ENCODE results near the gene AIG1. TPM values are rescaled to one million over a fixed set of nuclear protein-coding genes. Genes with fewer than 3 reads are reported as not detected.
"Not testable (repeated sequence)": the region's sequence is repeated elsewhere in the genome, so short reads cannot be mapped to it uniquely, and the experiment has no call there.

The AIG1 gene
- total and polyA plus RNA-seq, 4 donors = 32.4 to 72.3 (median 49.3) TPM

DNA sequence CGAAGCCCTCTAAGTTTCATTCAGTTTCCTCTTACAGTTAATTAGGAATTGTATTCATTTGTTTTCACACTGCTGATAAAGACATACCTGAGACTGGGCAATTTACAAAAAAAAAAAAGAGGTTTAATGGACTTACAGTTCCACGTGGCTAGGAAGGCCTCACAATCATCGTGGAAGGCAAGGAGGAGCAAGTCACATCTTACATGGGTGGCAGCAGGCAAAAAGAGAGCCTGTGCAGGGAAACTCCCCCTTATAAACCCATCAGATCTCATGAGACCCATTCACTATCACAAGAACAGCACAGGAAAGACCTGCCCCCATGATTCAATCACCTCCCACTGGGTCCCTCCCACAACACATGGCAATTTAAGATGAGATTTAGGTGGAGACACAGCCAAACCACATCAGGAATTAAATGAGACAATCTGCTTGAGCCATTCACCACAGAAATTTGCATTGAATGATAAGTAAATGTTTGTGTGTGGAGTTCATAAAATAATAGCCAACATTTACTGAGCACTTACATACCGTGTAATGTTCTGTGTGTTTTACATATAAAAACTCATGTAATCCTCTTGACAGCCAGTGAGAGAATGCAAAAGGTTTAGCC lies 185.6 kb downstream of the AIG1 start:
- 89 to 96% methylated on average over 4 of the region's 4 CpGs for WGBS, 2 donors
- H3K36me3 ChIP-seq (ENCODE audit: control insufficient read depth in 1 of 2, insufficient read depth in 2 of 2, low read length in 1 of 2); intact Hi-C loops (cut with DNase I); H3K4me1 ChIP-seq (ENCODE audit: control insufficient read depth in 1 of 2, insufficient read depth in 2 of 2, low read length in 2 of 2); DNase-seq; H3K27ac ChIP-seq (ENCODE audit: low read depth in 1 of 2, low read length in 2 of 2); ATAC-seq (ENCODE audit: low FRiP score); H3K27me3 ChIP-seq (ENCODE audit: control insufficient read depth in 1 of 2, insufficient read depth in 2 of 2, low read length in 1 of 2); H3K9me3 ChIP-seq (ENCODE audit: control insufficient read depth, low read length); H3K4me3 ChIP-seq (ENCODE audit: low read length in 2 of 2): not testable (repeated sequence)

DNA sequence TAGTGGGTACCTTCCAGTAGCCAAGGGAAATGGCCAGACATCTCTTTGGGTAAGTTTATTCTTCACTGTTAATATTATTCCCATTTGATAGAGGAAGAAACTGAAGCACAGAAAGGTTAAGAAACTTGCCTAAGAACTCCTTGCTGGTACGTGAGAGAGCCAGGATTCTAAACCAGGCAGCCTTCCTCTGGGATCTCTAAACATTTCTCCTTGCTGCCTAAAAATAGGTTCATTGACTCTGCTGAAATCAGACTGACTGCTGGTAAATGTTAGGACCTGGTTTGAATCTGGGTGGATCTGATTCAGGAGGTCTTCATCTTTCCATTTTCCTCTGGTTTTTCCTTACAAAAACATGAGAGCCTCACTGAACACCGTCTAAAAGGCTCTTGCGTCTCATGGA lies 186.9 kb downstream of the AIG1 start:
- intact Hi-C loops (cut with DNase I) = no loop called here
- no peaks in the 10 kb centered on the region for H3K27me3 ChIP-seq (ENCODE audit: control insufficient read depth in 1 of 2, insufficient read depth in 2 of 2, low read length in 1 of 2)
- H3K4me3 ChIP-seq (ENCODE audit: low read length in 2 of 2) = no peak overlapping the region
- ATAC-seq (ENCODE audit: low FRiP score) (no peak), DNase-seq (no peak)
- no peaks in the 10 kb centered on the region for H3K36me3 ChIP-seq (ENCODE audit: control insufficient read depth in 1 of 2, insufficient read depth in 2 of 2, low read length in 1 of 2)
- WGBS, 2 donors = 34 to 39% methylated on average over 3 of the region's 3 CpGs
- peaks cover 2 to 4% of the 10 kb centered on the region in 2 donors for H3K4me1 ChIP-seq (ENCODE audit: control insufficient read depth in 1 of 2, insufficient read depth in 2 of 2, low read length in 2 of 2)
- H3K9me3 ChIP-seq (ENCODE audit: control insufficient read depth, low read length) = no peaks in the 10 kb centered on the region
- no peak overlapping the region for H3K27ac ChIP-seq (ENCODE audit: low read depth in 1 of 2, low read length in 2 of 2)

- Histone ChIP-seq H3K36me3 (ENCODE audit: control insufficient read depth in 1 of 2, insufficient read depth in 2 of 2, low read length in 1 of 2) (no peaks in the 10 kb centered on the region), H3K27me3 (ENCODE audit: control insufficient read depth in 1 of 2, insufficient read depth in 2 of 2, low read length in 1 of 2) (no peaks in the 10 kb centered on the region), H3K4me1 (ENCODE audit: control insufficient read depth in 1 of 2, insufficient read depth in 2 of 2, low read length in 2 of 2) (peaks cover 2 to 4% of the 10 kb centered on the region in 2 donors), H3K4me3 (ENCODE audit: low read length in 2 of 2) (no peak overlapping the region), H3K27ac (ENCODE audit: low read depth in 1 of 2, low read length in 2 of 2) (no peak overlapping the region), H3K9me3 (ENCODE audit: control insufficient read depth, low read length) (no peaks in the 10 kb centered on the region)
- 94 to 95% methylated on average over 4 of the region's 4 CpGs for WGBS, 2 donors
- intact Hi-C loops (cut with DNase I) = no loop called here
- ATAC-seq (ENCODE audit: low FRiP score) (no peak), DNase-seq (no peak)
Measured at GRCh38 chr6:143248359-143248758, 187.7 kb downstream of the AIG1 start.

- Histone ChIP-seq H3K9me3 (ENCODE audit: control insufficient read depth, low read length) (no peaks in the 10 kb centered on the region), H3K27ac (ENCODE audit: low read depth in 1 of 2, low read length in 2 of 2) (no peak overlapping the region), H3K4me1 (ENCODE audit: control insufficient read depth in 1 of 2, insufficient read depth in 2 of 2, low read length in 2 of 2) (peaks cover 2 to 4% of the 10 kb centered on the region in 2 donors), H3K36me3 (ENCODE audit: control insufficient read depth in 1 of 2, insufficient read depth in 2 of 2, low read length in 1 of 2) (no peaks in the 10 kb centered on the region), H3K4me3 (ENCODE audit: low read length in 2 of 2) (no peak overlapping the region), H3K27me3 (ENCODE audit: control insufficient read depth in 1 of 2, insufficient read depth in 2 of 2, low read length in 1 of 2) (no peaks in the 10 kb centered on the region)
- DNase-seq (no peak), ATAC-seq (ENCODE audit: low FRiP score) (no peak)
- WGBS, 2 donors = 72 to 86% methylated on average over 4 of the region's 4 CpGs
- intact Hi-C loops (cut with DNase I) = no loop called here
Measured at GRCh38 chr6:143251288-143251687, 190.6 kb downstream of the AIG1 start.

GRCh38 chr6:143252961-143253360 lies 192.3 kb downstream of the AIG1 start:
- 92 to 93% methylated on average over 6 of the region's 6 CpGs for WGBS, 2 donors
- no peaks in the 10 kb centered on the region for H3K4me1 ChIP-seq (ENCODE audit: control insufficient read depth in 1 of 2, insufficient read depth in 2 of 2, low read length in 2 of 2)
- DNase-seq = no peak

GRCh38 chr6:143253586-143253985 lies 192.9 kb downstream of the AIG1 start:
- Histone ChIP-seq H3K36me3 (ENCODE audit: control insufficient read depth in 1 of 2, insufficient read depth in 2 of 2, low read length in 1 of 2) (no peaks in the 10 kb centered on the region), H3K27me3 (ENCODE audit: control insufficient read depth in 1 of 2, insufficient read depth in 2 of 2, low read length in 1 of 2) (no peaks in the 10 kb centered on the region), H3K9me3 (ENCODE audit: control insufficient read depth, low read length) (no peaks in the 10 kb centered on the region), H3K4me3 (ENCODE audit: low read length in 2 of 2) (no peak overlapping the region), H3K4me1 (ENCODE audit: control insufficient read depth in 1 of 2, insufficient read depth in 2 of 2, low read length in 2 of 2) (no peaks in the 10 kb centered on the region), H3K27ac (ENCODE audit: low read depth in 1 of 2, low read length in 2 of 2) (no peak overlapping the region)
- no peak for ATAC-seq (ENCODE audit: low FRiP score)
- no peak for DNase-seq
- WGBS, 2 donors = 48 to 55% methylated on average over 4 of the region's 4 CpGs
- intact Hi-C loops (cut with DNase I) = no loop called here

More at GRCh38 chr6:143252961-143253360, 192.3 kb downstream of the AIG1 start:
- ATAC-seq (ENCODE audit: low FRiP score) = no peak
- intact Hi-C loops (cut with DNase I) = no loop called here
- H3K36me3 ChIP-seq (ENCODE audit: control insufficient read depth in 1 of 2, insufficient read depth in 2 of 2, low read length in 1 of 2) = no peaks in the 10 kb centered on the region
- H3K4me3 ChIP-seq (ENCODE audit: low read length in 2 of 2) = no peak overlapping the region
- H3K9me3 ChIP-seq (ENCODE audit: control insufficient read depth, low read length) = no peaks in the 10 kb centered on the region
- no peak overlapping the region for H3K27ac ChIP-seq (ENCODE audit: low read depth in 1 of 2, low read length in 2 of 2)
- no peaks in the 10 kb centered on the region for H3K27me3 ChIP-seq (ENCODE audit: control insufficient read depth in 1 of 2, insufficient read depth in 2 of 2, low read length in 1 of 2)

DNA sequence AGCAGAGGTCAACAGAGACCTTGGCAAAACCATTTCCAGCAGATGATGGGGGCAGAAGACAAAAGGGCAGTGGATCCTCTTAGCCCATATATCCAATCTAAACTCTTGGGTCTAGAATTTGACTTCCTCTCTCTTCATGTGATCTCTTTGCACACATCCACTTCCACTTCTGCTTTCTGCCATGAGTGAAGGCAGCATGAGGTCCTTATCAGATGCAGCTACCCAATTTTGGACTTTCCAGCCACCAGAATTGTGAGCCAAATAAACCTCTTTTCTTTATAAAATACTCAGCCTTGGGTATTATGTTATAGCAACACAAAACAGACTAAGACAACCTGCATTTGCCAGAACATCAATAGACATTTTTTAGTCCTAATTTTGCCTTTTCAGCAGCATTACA lies 198.3 kb downstream of the AIG1 start:
- no peak for DNase-seq
- ATAC-seq (ENCODE audit: low FRiP score) = no peak
- no peaks in the 10 kb centered on the region for H3K27me3 ChIP-seq (ENCODE audit: control insufficient read depth in 1 of 2, insufficient read depth in 2 of 2, low read length in 1 of 2)
- H3K27ac ChIP-seq (ENCODE audit: low read depth in 1 of 2, low read length in 2 of 2) = no peak overlapping the region
- no peaks in the 10 kb centered on the region for H3K36me3 ChIP-seq (ENCODE audit: control insufficient read depth in 1 of 2, insufficient read depth in 2 of 2, low read length in 1 of 2)
- H3K4me3 ChIP-seq (ENCODE audit: low read length in 2 of 2) = no peak overlapping the region
- intact Hi-C loops (cut with DNase I) = no loop called here
- H3K4me1 ChIP-seq (ENCODE audit: control insufficient read depth in 1 of 2, insufficient read depth in 2 of 2, low read length in 2 of 2) = no peaks in the 10 kb centered on the region
- H3K9me3 ChIP-seq (ENCODE audit: control insufficient read depth, low read length) = peaks cover 1% of the 10 kb centered on the region

DNA sequence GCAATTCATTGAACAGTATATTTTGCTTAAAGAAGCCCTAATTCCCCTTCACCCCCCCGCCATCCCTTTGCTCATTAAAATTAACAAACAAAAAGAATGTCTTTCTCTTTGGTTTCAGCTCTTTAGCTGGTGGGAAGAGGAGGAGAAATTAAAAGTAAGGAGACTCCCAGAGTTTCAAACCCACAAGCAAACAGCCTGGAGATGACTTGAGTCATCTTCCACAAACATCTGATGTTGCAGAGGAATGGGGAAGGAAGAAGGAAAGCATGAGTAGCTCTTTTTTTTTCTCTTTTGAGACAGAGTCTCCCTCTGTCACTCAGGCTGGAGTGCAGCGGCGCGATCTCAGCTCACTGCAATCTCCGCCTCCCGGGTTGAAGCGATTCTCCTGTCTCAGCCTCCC lies 200.2 kb downstream of the AIG1 start:
- 98 to 100% methylated on average over 7 of the region's 7 CpGs for WGBS, 2 donors
- H3K36me3 ChIP-seq (ENCODE audit: control insufficient read depth in 1 of 2, insufficient read depth in 2 of 2, low read length in 1 of 2) = no peaks in the 10 kb centered on the region
- peaks cover 1% of the 10 kb centered on the region for H3K9me3 ChIP-seq (ENCODE audit: control insufficient read depth, low read length)
- H3K27ac ChIP-seq (ENCODE audit: low read depth in 1 of 2, low read length in 2 of 2) = no peak overlapping the region
- DNase-seq = no peak
- no peaks in the 10 kb centered on the region for H3K4me1 ChIP-seq (ENCODE audit: control insufficient read depth in 1 of 2, insufficient read depth in 2 of 2, low read length in 2 of 2)
- ATAC-seq (ENCODE audit: low FRiP score) = no peak
- H3K27me3 ChIP-seq (ENCODE audit: control insufficient read depth in 1 of 2, insufficient read depth in 2 of 2, low read length in 1 of 2) = no peaks in the 10 kb centered on the region
- intact Hi-C loops (cut with DNase I) = no loop called here
- no peak overlapping the region for H3K4me3 ChIP-seq (ENCODE audit: low read length in 2 of 2)

GRCh38 chr6:143261899-143262436 lies 201.3 kb downstream of the AIG1 start:
- no peaks in the 10 kb centered on the region for H3K4me1 ChIP-seq (ENCODE audit: control insufficient read depth in 1 of 2, insufficient read depth in 2 of 2, low read length in 2 of 2)
- no peaks in the 10 kb centered on the region for H3K36me3 ChIP-seq (ENCODE audit: control insufficient read depth in 1 of 2, insufficient read depth in 2 of 2, low read length in 1 of 2)
- WGBS, 2 donors = 62 to 69% methylated on average over 3 of the region's 3 CpGs
- H3K27ac ChIP-seq (ENCODE audit: low read depth in 1 of 2, low read length in 2 of 2) = no peak overlapping the region
- peaks cover 1% of the 10 kb centered on the region for H3K9me3 ChIP-seq (ENCODE audit: control insufficient read depth, low read length)
- H3K4me3 ChIP-seq (ENCODE audit: low read length in 2 of 2) = no peak overlapping the region
- no peak for ATAC-seq (ENCODE audit: low FRiP score)
- H3K27me3 ChIP-seq (ENCODE audit: control insufficient read depth in 1 of 2, insufficient read depth in 2 of 2, low read length in 1 of 2) = no peaks in the 10 kb centered on the region
- DNase-seq = no peak
- intact Hi-C loops (cut with DNase I) = no loop called here
